Putamen (tissue), 1 donor: Measurements from ENCODE around the gene TTBK2.

Experiments used
- DNase-seq: peaks from one replicate; pipeline ENCODE4 v3.0.0-alpha.2; 2016; ENCODE audit warnings: low spot score

The TTBK2 gene

GRCh38 chr15:42727750-42728381 is 192.7 kb downstream of the TTBK2 start:
- no peak for DNase-seq

GRCh38 chr15:42726114-42726513 is 194.5 kb downstream of the TTBK2 start:
- DNase-seq: no peak

DNA sequence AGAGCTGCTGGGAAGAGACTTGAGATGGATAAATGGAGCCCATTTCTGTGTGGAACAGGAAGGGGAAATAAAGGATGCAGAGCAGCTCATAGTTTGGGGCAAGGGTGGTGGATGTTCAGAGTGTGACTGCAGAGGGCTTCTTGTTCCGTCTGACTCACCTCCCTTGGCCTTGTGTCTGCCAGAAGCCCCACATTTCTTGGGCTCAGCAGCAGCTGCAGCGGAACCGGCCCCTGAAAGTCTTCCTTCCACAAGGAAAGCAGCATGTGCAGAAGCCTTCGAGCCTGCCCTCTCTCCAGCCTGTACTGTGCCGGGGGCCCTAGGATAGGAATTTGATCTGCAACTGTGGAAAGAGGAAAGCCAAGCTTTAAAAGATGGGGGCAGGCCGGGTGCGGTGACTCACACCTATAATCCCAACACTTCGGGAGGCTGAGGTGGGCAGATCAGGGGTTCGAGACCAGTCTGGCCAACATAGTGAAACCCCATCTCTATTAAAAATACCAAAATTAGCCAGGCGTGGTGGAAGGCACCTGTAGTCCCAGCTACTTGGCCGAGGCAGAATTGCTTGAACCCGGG is 195.2 kb downstream of the TTBK2 start:
- DNase-seq: no peak

DNA sequence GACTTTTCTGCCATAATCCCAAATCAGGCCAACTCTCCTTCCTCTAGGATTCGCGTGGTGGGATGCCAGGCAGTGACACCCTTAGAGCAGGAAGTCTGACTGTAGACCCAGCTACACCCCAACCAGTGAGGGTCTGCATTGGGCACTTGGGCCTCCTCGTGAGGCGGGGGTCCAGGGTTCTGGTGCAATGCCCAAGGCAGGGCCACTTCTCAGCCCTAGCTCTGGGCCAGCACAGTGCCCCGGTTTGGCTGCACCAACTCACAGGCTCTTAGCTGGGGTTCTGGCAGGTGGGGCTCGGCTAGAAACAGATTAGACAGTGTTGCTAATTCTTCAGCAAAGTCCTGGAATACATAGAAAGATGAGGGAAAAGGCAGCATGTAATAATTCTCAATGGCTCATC is 196.3 kb downstream of the TTBK2 start:
- no peak for DNase-seq

DNA sequence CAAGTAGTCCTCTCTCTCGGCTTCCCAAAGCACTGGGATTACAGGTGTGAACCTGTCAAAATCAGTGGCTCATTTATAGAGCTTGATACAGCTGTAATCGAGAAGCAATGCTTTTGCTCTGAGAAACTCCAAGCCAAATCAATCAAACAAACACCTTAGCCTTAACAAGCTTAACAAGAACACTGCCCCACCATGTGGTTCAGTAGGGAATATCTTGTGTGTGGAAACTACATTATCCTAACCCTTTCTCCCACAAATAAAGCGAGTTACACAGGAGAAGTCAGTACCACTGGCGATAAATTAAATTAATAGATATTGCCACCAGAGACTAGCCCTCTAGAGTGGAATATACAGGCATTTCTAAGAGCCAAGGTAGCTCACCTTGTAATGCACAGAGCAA is 197.5 kb downstream of the TTBK2 start:
- DNase-seq: no peak

DNA sequence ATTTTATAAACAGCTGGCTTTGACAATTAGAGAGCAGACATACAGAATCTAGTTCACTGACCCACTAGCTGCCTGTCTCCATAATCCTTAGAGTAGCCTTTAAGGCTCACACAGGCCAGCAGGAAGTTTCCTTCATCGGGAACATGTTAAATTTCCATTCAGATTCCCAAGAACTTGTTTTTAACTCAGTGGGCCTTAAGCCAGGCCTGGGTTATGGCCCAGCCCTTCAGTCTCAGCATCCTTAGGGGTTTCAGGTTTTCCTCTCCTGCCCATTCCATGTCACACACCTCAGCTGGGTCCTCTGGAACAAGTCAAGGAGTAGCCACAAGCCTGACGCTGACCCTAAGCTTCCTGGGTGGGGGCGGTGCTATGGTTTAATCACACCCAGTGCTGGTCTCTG is 198.7 kb downstream of the TTBK2 start:
- no peak for DNase-seq

DNA sequence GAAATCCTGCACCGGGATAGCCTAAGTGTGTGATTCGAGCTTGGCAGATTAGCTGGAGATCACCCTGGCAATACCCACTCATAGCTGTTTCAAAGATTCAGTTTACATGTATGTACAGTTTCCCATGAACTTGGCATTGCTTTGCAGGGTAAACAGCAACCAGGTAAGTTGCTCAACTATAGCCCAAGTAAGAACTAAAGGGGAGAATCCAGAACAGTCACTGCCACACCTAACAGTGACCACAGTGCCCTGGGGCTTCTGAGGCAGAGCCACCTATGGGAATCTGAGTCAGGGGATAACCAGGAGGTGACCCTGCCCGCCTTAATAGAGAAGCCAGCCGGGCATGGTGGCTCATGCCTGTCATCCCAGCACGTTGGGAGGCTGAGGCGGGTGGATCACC is 199.6 kb downstream of the TTBK2 start:
- no peak for DNase-seq

DNA sequence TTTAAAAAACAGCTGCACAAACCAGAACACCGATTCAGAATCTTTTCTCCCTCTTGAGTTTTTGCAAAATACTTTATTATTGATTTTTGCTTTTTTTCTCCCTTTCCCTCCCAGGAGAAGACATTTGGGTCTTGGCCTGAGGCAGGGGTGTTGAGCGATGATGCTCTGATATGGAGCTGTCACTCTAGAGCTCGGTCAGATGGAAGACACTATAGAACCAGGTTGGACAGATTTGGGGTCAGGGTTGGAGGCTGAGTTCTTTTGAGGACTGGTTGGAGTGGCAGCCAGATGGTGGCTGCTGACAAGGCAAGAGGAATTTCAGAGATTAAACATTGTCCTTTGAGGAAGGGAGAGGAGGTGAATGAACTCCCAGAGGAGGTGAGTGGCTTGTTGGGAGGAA is 200.5 kb downstream of the TTBK2 start:
- DNase-seq: no peak

GRCh38 chr15:42719043-42719442 is 201.5 kb downstream of the TTBK2 start:
- DNase-seq: no peak

- no peak for DNase-seq
These were observed 204.0 kb downstream of the TTBK2 start for GRCh38 chr15:42716626-42717025.

DNA sequence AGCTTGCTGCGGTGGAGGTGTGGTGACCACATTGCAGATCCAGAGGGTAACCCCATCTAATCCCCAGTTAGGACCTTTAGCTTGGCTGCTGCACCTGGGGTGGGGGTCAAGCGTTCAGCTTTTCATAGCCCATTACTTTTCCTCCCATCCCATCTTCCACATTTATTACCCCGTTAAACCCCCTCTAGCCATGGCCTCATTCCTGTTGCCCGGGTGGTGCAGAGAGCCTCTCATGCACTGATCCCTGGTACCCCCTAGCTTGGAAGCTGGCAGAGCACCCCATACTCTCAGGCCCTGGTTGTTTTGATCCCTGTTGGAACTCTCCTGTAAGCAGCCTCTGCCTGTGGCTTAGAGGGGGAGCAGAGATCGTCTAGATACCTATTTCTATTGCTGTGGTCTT is 204.5 kb downstream of the TTBK2 start:
- no peak for DNase-seq

GRCh38 chr15:42712584-42712983 is 208.0 kb downstream of the TTBK2 start:
- DNase-seq: no peak

DNA sequence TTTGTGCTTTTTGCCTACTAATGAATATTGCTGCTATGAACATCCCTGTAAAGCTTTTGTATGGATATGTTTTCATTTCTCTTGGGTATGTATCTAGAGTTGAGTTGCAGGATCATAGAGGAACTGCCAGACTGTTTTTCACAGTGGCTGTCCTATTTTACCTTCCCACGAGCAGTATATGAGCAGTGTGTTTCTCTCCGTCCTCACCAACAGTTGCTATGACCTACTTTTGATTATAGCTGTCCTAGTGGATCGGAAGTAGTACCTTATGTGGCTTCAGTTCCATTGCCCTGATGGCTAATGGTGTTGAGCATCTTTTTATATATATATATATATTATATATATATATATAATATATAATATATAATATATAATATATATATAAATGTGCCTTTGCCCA is 208.8 kb downstream of the TTBK2 start:
- no peak for DNase-seq

DNA sequence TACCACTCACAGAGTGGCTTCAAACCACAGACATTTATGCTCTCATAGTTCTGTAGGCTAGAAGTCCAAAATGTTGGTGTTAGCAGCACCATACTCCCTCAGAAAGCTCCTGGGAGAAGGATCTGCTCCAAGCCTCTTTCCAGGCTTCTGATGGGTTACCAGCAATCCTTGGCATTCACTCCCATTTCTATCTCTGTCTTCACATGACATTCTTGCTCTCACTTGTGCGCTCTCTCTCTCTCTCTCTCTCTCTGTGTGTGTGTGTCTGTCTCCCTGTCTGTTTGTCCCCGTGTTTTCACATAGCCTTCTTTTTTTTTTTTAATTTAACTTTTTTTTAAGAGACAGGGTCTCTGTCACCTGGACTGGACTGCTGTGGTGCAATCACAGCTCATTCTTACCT is 209.9 kb downstream of the TTBK2 start:
- DNase-seq: no peak

DNA sequence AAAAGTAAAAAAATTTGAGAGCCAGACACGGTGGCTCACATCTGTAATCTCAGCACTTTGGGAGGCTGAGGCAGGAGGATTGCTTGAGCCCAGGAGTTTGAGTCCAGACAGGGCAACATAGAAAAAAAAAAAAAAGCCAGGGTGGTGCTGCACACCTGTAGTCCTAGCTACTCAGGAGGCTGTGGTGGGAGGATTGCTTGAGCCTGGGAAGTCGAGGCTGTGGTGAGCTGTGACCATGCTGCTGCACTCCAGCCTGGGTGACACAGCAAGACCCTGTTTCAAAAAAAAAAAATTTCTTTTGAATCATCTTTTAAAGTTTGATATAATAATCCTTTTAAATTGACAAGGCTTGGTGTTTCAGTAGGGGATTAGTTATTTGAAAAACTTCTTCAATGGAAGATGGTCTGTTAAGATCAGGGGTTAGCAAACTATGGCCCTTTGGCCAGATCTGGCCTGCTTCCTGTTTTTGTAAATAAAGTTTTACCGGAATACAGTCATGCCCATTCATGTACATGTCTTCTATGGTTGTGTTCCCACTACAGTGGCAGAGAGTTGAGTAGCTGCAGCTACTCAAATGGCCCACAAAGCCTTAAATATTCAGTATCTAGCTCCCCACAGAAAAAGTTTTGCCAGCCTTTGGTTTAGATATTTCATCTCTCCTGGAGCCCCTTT is 212.6 kb downstream of the TTBK2 start:
- no peak for DNase-seq

- no peak for DNase-seq
These were observed 213.5 kb downstream of the TTBK2 start for GRCh38 chr15:42707068-42707467.

- no peak for DNase-seq
These were observed 215.2 kb downstream of the TTBK2 start for GRCh38 chr15:42705336-42705735.

- DNase-seq: peak; percentile 22
These were observed 216.1 kb downstream of the TTBK2 start for GRCh38 chr15:42704492-42704926.

- peak; percentile 67 for DNase-seq
These were observed 224.0 kb downstream of the TTBK2 start for GRCh38 chr15:42696626-42697025.

- DNase-seq: no peak
These were observed 225.0 kb downstream of the TTBK2 start for GRCh38 chr15:42695527-42696071.

- no peak for DNase-seq
These were observed 226.2 kb downstream of the TTBK2 start for GRCh38 chr15:42694398-42694797.

DNA sequence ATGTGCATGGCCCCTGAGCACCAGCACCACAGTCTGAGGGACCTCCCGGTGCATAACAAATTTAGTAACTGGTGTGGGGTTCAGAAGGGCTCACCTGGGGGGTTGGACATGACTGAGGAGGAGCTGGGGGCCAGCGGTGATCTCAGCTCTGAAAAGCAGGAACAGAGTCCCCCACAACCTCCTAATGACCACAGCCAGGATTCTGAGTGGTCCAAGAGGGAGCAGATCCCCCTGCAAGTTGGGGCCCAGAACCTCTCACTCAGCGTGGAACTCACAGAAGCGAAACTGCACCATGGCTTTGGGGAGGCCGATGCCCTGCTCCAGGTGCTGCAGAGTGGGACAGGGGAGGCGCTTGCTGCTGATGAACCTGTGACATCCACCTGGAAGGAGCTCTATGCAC is 226.6 kb downstream of the TTBK2 start:
- no peak for DNase-seq

GRCh38 chr15:42693496-42693895 is 227.1 kb downstream of the TTBK2 start:
- DNase-seq: no peak
